ENCODE results near the gene NACA.

The NACA gene

GRCh38 chr12:56699020-56699661 lies 26.0 kb downstream of the NACA start:
- CTCF ChIA-PET, result interaction anchor here (1.6 to 1.8 kb wide), 2 partner anchors 10 to 71 kb away, joined by 4 read pairs; no protein-coding TSS in a partner anchor
- POLR2A ChIA-PET, result interaction anchor here (0.6 to 1.6 kb wide), 2 partner anchors 19 to 534 kb away, joined by 4 to 6 read pairs; no protein-coding TSS in a partner anchor
- TF ChIP-seq CTCF (IDR thresholded peaks at IDR 0.05; ENCODE audit: control extremely low read depth, extremely low read depth, low read depth, missing control alignments), result no peak
- DNase-seq (ENCODE audit: extremely low spot score), result no peak

DNA sequence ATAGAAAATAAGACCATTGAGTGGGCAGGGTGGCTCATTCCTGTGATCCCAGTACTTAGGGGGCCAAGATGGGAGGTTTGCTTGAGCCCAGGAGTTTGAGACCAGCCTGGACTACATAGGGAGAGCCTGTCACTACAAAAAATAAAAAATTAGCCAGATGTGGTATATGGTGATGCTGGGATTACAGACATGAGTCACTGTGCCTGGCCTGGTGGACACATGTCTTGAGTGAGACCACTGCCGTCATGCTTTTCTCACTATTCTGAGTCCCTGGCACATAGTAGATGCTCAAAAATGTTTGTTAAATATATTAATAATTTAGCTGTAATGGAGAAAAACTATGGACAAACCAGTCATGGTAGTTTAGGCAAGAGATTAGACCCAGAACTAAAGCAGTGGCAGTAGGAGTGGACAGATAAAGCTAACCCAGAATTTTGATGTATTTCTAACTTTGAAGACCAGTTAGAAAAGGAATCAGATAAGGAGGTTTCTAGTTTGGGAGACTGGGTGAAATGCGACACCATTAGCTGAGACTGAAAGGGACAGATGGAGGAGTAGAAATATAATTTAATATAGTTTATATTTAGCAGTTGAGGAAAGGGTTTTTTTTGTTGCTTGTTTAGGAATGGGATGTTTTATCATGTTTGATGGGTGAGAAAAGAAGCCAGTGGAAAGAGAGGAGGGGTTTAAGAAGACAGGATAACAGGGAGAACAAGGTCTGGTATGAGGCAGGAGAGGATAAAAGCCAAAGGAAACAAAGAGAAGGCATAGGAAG lies 29.6 kb downstream of the NACA start:
- CTCF ChIA-PET, result interaction anchor here (1.1 kb wide), 1 partner anchor 59 kb away, joined by 3 read pairs; no protein-coding TSS in a partner anchor
- no peak for TF ChIP-seq CTCF (IDR thresholded peaks at IDR 0.05; ENCODE audit: control extremely low read depth, extremely low read depth, low read depth, missing control alignments)
- POLR2A ChIA-PET, result no interaction called here
- DNase-seq (ENCODE audit: extremely low spot score), result no peak

- no peak for DNase-seq (ENCODE audit: extremely low spot score)
- ChIA-PET CTCF (interaction anchor here (0.7 to 1.3 kb wide), 2 partner anchors 16 to 23 kb away, joined by 3 to 4 read pairs; no protein-coding TSS in a partner anchor), POLR2A (interaction anchor here (0.6 kb wide), 1 partner anchor 14 kb away, joined by 5 read pairs; no protein-coding TSS in a partner anchor)
- TF ChIP-seq CTCF (IDR thresholded peaks at IDR 0.05; ENCODE audit: control extremely low read depth, extremely low read depth, low read depth, missing control alignments), result no peak
Measured at GRCh38 chr12:56694161-56694560, 30.9 kb downstream of the NACA start.

GRCh38 chr12:56688846-56689109 lies 36.3 kb downstream of the NACA start:
- TF ChIP-seq CTCF (IDR thresholded peaks at IDR 0.05; ENCODE audit: control extremely low read depth, extremely low read depth, low read depth, missing control alignments), result no peak
- peak; percentile 60 for DNase-seq (ENCODE audit: extremely low spot score)
- POLR2A ChIA-PET, result interaction anchor here (0.6 to 3.7 kb wide), 10 partner anchors 10 to 52 kb away, joined by 3 to 29 read pairs (median 5); partner anchors contain the start of genes ATP5F1B and NACA
- CTCF ChIA-PET, result interaction anchor here (1.0 to 1.2 kb wide), 3 partner anchors 11 to 43 kb away, joined by 3 to 4 read pairs (median 3); no protein-coding TSS in a partner anchor

- CTCF ChIA-PET, result interaction anchor here (1.0 to 2.2 kb wide), 3 partner anchors 10 to 52 kb away, joined by 3 to 8 read pairs (median 4); no protein-coding TSS in a partner anchor
- no peak for TF ChIP-seq CTCF (IDR thresholded peaks at IDR 0.05; ENCODE audit: control extremely low read depth, extremely low read depth, low read depth, missing control alignments)
- peak; percentile 98 for DNase-seq (ENCODE audit: extremely low spot score)
- POLR2A ChIA-PET, result interaction anchor here (0.6 to 3.7 kb wide), 10 partner anchors 9 to 52 kb away, joined by 3 to 29 read pairs (median 5); partner anchors contain the start of genes ATP5F1B and NACA
Measured at GRCh38 chr12:56688129-56688845, 36.8 kb downstream of the NACA start, which contains the start of gene PTGES3. Gene PTGES3, minus strand, starts transcription at chr12:56688284. Its CDS starts 285 bp downstream, at chr12:56687999.
